ENCODE data around the gene CMTM5. TPM values are rescaled to one million over a fixed set of nuclear protein-coding genes. Genes with fewer than 3 reads are reported as not detected.

Gene CMTM5
- total RNA-seq, 1 donor from 2014 or later = not detected

DNA sequence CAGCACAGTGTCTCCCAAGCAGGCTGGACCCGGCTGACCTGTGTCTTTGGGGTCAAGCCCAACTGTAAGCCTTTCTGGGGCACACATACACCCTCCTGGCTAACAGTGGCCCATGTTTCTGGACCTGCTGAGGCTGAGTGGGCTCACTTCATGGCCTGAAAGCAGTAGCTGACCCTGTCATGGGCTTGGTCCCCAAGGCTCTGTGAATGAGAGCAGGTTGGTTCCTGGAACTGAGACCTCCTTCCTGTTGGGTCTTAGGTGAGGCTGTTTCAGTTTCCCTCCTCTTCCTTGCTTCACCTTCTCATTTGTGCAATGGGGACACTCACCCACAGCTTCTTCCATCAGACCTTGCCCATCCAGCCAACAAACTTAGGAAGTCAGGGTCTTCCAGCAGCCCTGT lies 5.0 kb upstream of the CMTM5 start:
- Mint-ChIP-seq H3K36me3 (no peaks in the 10 kb centered on the region), H3K27ac (no peak overlapping the region), H3K4me1 (peaks cover 5% of the 10 kb centered on the region), H3K9me3 (no peaks in the 10 kb centered on the region), H3K27me3 (ENCODE audit: low read depth) (peaks cover 3% of the 10 kb centered on the region), H3K4me3 (no peak overlapping the region)
- DNase-seq (ENCODE audit: low spot score in 2 of 2, unreplicated experiment in 2 of 2) = no peak
- TF ChIP-seq, protein P1, sequence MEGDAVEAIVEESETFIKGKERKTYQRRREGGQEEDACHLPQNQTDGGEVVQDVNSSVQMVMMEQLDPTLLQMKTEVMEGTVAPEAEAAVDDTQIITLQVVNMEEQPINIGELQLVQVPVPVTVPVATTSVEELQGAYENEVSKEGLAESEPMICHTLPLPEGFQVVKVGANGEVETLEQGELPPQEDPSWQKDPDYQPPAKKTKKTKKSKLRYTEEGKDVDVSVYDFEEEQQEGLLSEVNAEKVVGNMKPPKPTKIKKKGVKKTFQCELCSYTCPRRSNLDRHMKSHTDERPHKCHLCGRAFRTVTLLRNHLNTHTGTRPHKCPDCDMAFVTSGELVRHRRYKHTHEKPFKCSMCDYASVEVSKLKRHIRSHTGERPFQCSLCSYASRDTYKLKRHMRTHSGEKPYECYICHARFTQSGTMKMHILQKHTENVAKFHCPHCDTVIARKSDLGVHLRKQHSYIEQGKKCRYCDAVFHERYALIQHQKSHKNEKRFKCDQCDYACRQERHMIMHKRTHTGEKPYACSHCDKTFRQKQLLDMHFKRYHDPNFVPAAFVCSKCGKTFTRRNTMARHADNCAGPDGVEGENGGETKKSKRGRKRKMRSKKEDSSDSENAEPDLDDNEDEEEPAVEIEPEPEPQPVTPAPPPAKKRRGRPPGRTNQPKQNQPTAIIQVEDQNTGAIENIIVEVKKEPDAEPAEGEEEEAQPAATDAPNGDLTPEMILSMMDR (IDR thresholded peaks at IDR 0.05; ENCODE audit: unreplicated experiment) = no peak

DNA sequence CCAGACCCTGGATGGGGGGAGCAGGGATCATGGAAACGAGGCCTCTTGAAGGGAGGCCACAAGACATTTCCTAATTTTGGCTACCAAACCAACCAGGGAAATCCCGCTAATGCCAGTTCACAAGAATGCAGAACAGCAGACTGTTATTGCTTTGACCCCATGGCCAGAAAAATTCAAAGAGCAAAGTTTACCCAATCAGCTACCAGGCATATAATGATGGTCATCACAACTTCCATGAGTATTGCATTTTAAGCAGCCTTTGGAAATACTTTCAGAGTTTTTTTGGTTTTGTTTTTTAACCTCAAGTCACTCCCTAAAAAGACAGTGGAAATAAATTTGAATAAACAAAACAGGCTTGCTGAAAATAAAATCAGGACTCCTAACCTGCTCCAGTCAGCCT lies 4.3 kb upstream of the CMTM5 start, which contains the start of gene IL25:
Gene IL25 (plus strand): TSS at position 301 of the 400 bp plus-strand sequence.
- no peak for DNase-seq (ENCODE audit: low spot score in 2 of 2, unreplicated experiment in 2 of 2)
- TF ChIP-seq, protein P1 (IDR thresholded peaks at IDR 0.05; ENCODE audit: unreplicated experiment) = no peak
- no peak within 1 kb of the TSS for H3K27ac Mint-ChIP-seq
- H3K36me3 Mint-ChIP-seq = no peaks in the 10 kb centered on the region
- H3K4me3 Mint-ChIP-seq = no peak within 1 kb of the TSS
- H3K9me3 Mint-ChIP-seq = no peaks in the 10 kb centered on the region
- no peaks in the 10 kb centered on the region for H3K4me1 Mint-ChIP-seq
- peaks cover 7% of the 10 kb centered on the region for H3K27me3 Mint-ChIP-seq (ENCODE audit: low read depth)

DNA sequence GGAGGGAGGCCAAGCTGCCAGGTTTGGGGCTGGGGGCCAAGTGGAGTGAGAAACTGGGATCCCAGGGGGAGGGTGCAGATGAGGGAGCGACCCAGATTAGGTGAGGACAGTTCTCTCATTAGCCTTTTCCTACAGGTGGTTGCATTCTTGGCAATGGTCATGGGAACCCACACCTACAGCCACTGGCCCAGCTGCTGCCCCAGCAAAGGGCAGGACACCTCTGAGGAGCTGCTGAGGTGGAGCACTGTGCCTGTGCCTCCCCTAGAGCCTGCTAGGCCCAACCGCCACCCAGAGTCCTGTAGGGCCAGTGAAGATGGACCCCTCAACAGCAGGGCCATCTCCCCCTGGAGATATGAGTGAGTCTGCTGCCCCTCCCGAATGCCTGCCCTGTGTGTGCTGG lies 3.8 kb upstream of the CMTM5 start:
- Mint-ChIP-seq H3K27ac (no peak overlapping the region), H3K36me3 (no peaks in the 10 kb centered on the region), H3K4me1 (no peaks in the 10 kb centered on the region), H3K9me3 (no peaks in the 10 kb centered on the region), H3K4me3 (no peak overlapping the region), H3K27me3 (ENCODE audit: low read depth) (peaks cover 7% of the 10 kb centered on the region)
- TF ChIP-seq, protein P1 (IDR thresholded peaks at IDR 0.05; ENCODE audit: unreplicated experiment) = no peak
- no peak for DNase-seq (ENCODE audit: low spot score in 2 of 2, unreplicated experiment in 2 of 2)

DNA sequence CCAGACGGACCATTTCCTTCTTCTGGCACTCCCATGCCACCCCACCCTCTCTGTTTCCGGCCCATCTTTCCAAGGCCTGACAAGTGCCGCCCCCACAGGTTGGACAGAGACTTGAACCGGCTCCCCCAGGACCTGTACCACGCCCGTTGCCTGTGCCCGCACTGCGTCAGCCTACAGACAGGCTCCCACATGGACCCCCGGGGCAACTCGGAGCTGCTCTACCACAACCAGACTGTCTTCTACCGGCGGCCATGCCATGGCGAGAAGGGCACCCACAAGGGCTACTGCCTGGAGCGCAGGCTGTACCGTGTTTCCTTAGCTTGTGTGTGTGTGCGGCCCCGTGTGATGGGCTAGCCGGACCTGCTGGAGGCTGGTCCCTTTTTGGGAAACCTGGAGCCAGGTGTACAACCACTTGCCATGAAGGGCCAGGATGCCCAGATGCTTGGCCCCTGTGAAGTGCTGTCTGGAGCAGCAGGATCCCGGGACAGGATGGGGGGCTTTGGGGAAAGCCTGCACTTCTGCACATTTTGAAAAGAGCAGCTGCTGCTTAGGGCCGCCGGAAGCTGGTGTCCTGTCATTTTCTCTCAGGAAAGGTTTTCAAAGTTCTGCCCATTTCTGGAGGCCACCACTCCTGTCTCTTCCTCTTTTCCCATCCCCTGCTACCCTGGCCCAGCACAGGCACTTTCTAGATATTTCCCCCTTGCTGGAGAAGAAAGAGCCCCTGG lies 1.2 kb upstream of the CMTM5 start:
- H3K4me1 Mint-ChIP-seq = no peaks in the 10 kb centered on the region
- no peaks in the 10 kb centered on the region for H3K36me3 Mint-ChIP-seq
- peaks cover 20% of the 10 kb centered on the region for H3K27me3 Mint-ChIP-seq (ENCODE audit: low read depth)
- TF ChIP-seq, protein P1 (IDR thresholded peaks at IDR 0.05; ENCODE audit: unreplicated experiment) = no peak
- no peak overlapping the region for H3K4me3 Mint-ChIP-seq
- DNase-seq (ENCODE audit: low spot score in 2 of 2, unreplicated experiment in 2 of 2) = no peak
- no peak overlapping the region for H3K27ac Mint-ChIP-seq
- no peaks in the 10 kb centered on the region for H3K9me3 Mint-ChIP-seq

DNA sequence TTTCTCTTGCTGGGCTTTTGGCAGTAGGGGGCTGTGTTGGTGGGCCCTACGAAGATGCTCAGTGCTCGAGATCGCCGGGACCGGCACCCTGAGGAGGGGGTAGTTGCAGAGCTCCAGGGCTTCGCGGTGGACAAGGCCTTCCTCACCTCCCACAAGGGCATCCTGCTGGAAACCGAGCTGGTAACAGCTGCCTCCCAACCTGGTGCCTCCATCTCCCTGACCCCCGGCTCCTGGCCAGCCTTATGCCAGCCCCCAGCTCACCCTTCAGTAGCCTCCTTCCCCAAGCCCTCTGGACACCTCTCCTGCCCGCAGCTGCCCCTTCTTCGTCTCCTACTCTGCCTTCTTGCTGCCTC lies 328 bp downstream of the CMTM5 start:
- no peak overlapping the region for H3K4me3 Mint-ChIP-seq
- TF ChIP-seq, protein P1 (IDR thresholded peaks at IDR 0.05; ENCODE audit: unreplicated experiment) = no peak
- no peaks in the 10 kb centered on the region for H3K9me3 Mint-ChIP-seq
- DNase-seq (ENCODE audit: low spot score in 2 of 2, unreplicated experiment in 2 of 2) = no peak
- H3K4me1 Mint-ChIP-seq = no peaks in the 10 kb centered on the region
- H3K27ac Mint-ChIP-seq = no peak overlapping the region
- no peaks in the 10 kb centered on the region for H3K36me3 Mint-ChIP-seq
- peaks cover 31% of the 10 kb centered on the region for H3K27me3 Mint-ChIP-seq (ENCODE audit: low read depth)
